Measurements from ENCODE around the gene ABHD11.

DNA sequence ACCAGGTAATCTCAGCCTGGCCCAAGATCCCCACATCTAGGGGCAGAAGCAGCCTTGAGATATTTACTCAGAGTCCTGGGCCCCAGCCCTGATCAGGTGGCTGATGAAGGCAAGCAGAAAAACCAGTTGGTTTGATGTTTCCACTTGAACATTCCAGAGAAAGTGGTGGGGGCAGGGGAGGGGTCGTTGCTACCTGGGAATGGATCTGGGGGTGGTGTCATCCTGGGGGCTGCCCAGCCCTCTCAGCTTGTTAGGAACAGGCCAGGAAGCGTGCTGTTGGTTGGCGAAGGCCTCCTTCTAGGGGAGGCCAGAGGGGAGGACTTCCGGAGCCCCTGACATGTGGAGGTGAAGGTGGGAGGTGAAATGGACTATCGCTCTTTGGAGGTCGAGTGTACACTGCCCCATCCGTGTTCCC lies 3.7 kb upstream of the ABHD11 start:
- no peak for TF ChIP-seq TAF1 (IDR thresholded peaks at IDR 0.05; ENCODE audit: low read depth, low read length)
- TF ChIP-seq POLR2AphosphoS5 (IDR thresholded peaks at IDR 0.05; ENCODE audit: low read depth, low read length) = no peak
- TF ChIP-seq POLR2A (IDR thresholded peaks at IDR 0.05; ENCODE audit: low read depth, low read length) = no peak

Measured in GM12891 (cell line).